K562 (cell line): Measurements from ENCODE around the gene HIPK2. TPM values are rescaled to one million over a fixed set of nuclear protein-coding genes. Genes with fewer than 3 reads are reported as not detected.

Source experiments
- ATAC-seq: fragments of 200-7000 bp; cut with Tn5 transposase; 3 replicates; pipeline ENCODE4 v1.9.1; 2020; ENCODE audit warnings: moderate library complexity
- BruUV-seq: library from RNA; stranded (reverse); fragments of 400-500 nt; replicated peaks from 2 replicates; lab custom pipeline; 2021; lab: Mats Ljungman, UMichigan
- CTCF ChIA-PET: fragments of 300-600 bp; formaldehyde crosslinking; extraction: SDS; loops from one replicate; lab custom pipeline; 2021; ENCODE audit warnings: low intra/inter-chr PET ratio; lab: Yijun Ruan, JAX
- POLR2A ChIA-PET: fragments of 300-600, 350-650 bp; sonication (Branson Sonifier 250); formaldehyde crosslinking; extraction: SDS; loops from one replicate; lab custom pipeline; 2021; ENCODE audit warnings: antibody characterized with exemption, inconsistent platforms; lab: Yijun Ruan, JAX
- DNase-seq, 4 experiments: peaks; one replicate each; pipeline versions ENCODE4 v3.0.0 to v3.0.0-alpha.2; 2011 to 2018; ENCODE audit warnings: low spot score in 3 of 4, mixed read lengths in 3 of 4; ENCODE audit errors: extremely low read depth in 1 of 4
- FAIRE-seq: peaks from 2 replicates; lab custom pipeline; 2011; peaks lifted over from hg19 to GRCh38; lab: Jason Lieb, UNC
- H2AFZ ChIP-seq: 2 replicates; pipeline ENCODE4 v1.6.0; 2011; ENCODE audit warnings: low read depth, low read length, control low read depth, inconsistent platforms
- H3K27ac ChIP-seq: fragments of 200-600 bp; 3 replicates; pipeline ENCODE4 v1.8.0; 2011; ENCODE audit warnings: low read depth, mild to moderate bottlenecking, control low read depth, inconsistent platforms, low read length, moderate library complexity, mixed read lengths; ENCODE audit errors: extremely low read depth
- H3K27me3 ChIP-seq, 2 experiments: fragments of 300-600 bp in 1 of 2; 2 replicates in 1 of 2; 3 replicates in 1 of 2; pipeline versions ENCODE4 v1.6.0 to v1.8.0; 2011; ENCODE audit warnings: inconsistent platforms in 2 of 2, low read length in 2 of 2, mild to moderate bottlenecking in 1 of 2, mixed read lengths in 1 of 2, moderate library complexity in 1 of 2; ENCODE audit not compliant: control insufficient read depth in 2 of 2, insufficient read depth in 2 of 2
- H3K36me3 ChIP-seq: fragments of 300-600 bp; 3 replicates; pipeline ENCODE4 v1.8.0; 2011; ENCODE audit warnings: mild to moderate bottlenecking, low read length, inconsistent platforms; ENCODE audit not compliant: control insufficient read depth, insufficient read depth
- H3K4me1 ChIP-seq, 2 experiments: fragments of 200-600 bp in 1 of 2; replicated peaks in 1 of 2; 2 replicates in 1 of 2; 3 replicates in 1 of 2; pipeline versions ENCODE4 v1.5.1 to v1.8.0; 2011; ENCODE audit warnings: inconsistent platforms in 2 of 2, low read length in 2 of 2, mild to moderate bottlenecking in 1 of 2, mixed read lengths in 1 of 2, moderate library complexity in 1 of 2; ENCODE audit not compliant: control insufficient read depth in 2 of 2, insufficient read depth in 2 of 2
- H3K4me2 ChIP-seq: 2 replicates; pipeline ENCODE4 v1.6.1; 2011; ENCODE audit warnings: low read length, control low read depth, inconsistent platforms, mixed read lengths; ENCODE audit not compliant: insufficient read depth
- H3K4me3 ChIP-seq: fragments of 200-600 bp; sonication (generic), shearing (Covaris generic); 2 replicates; pipeline ENCODE4 v1.5.1; 2016; ENCODE audit warnings: control low read depth, inconsistent platforms
- H3K79me2 ChIP-seq: fragments of 200-600 bp; 3 replicates; pipeline ENCODE4 v1.8.0; 2011; ENCODE audit warnings: low read length, inconsistent platforms; ENCODE audit not compliant: control insufficient read depth, insufficient read depth
- H3K9ac ChIP-seq, 2 experiments: 2 replicates each; pipeline versions ENCODE4 v1.6.0 to v1.6.1; 2011; ENCODE audit warnings: low read depth in 2 of 2, low read length in 2 of 2, control low read depth in 1 of 2, inconsistent platforms in 1 of 2, mild to moderate bottlenecking in 1 of 2, mixed read lengths in 1 of 2; ENCODE audit not compliant: insufficient read depth in 1 of 2
- H3K9me1 ChIP-seq: one replicate; pipeline ENCODE4 v1.6.0; 2011; ENCODE audit warnings: inconsistent platforms, mild to moderate bottlenecking, low read length, moderate library complexity; ENCODE audit not compliant: control insufficient read depth, insufficient read depth
- H3K9me3 ChIP-seq: replicated peaks from 2 replicates; pipeline ENCODE4 v1.5.1; 2011; ENCODE audit warnings: low read depth, low read length, inconsistent platforms; ENCODE audit not compliant: control insufficient read depth, insufficient read depth
- H4K20me1 ChIP-seq: replicated peaks from 2 replicates; pipeline ENCODE4 v1.6.1; 2011; ENCODE audit warnings: low read length, inconsistent platforms, mixed read lengths; ENCODE audit not compliant: control insufficient read depth, insufficient read depth
- CEBPG ChIP-seq, 3 experiments: fragments of 200-800 bp in 1 of 3; sonication (Bioruptor generic) in 1 of 3; sonication (generic) in 1 of 3; formaldehyde crosslinking in 1 of 3; IDR thresholded peaks in 2 of 3; conservative IDR thresholded peaks in 1 of 3; 2 replicates each; pipeline versions ENCODE4 v1.6.1 to v1.8.0; 2016 to 2022; ENCODE audit warnings: missing compliant biosample characterization in 2 of 3, missing genetic modification characterization in 2 of 3, mild to moderate bottlenecking in 1 of 3, missing genetic modification reagents in 1 of 3
- CREBBP ChIP-seq: IDR thresholded peaks from one replicate; pipeline ENCODE4 v1.6.1; 2012; ENCODE audit warnings: low read depth, mild to moderate bottlenecking, control low read depth, inconsistent platforms, low read length
- MEIS2 ChIP-seq: fragments of 450-650 bp; IDR thresholded peaks from 2 replicates; pipeline ENCODE4 v1.6.1; 2014; ENCODE audit warnings: mild to moderate bottlenecking; ENCODE audit not compliant: partially characterized antibody
- MTA3 ChIP-seq: fragments of 450-650 bp; formaldehyde crosslinking; IDR thresholded peaks from 2 replicates; pipeline ENCODE4 v1.6.1; 2017; ENCODE audit warnings: mild to moderate bottlenecking, borderline replicate concordance
- NRF1 ChIP-seq, 2 experiments: fragments of 450-650 bp; IDR thresholded peaks in 1 of 2; conservative IDR thresholded peaks in 1 of 2; 2 replicates each; pipeline ENCODE4 v1.6.1; 2014; ENCODE audit warnings: mild to moderate bottlenecking in 2 of 2
- U2AF1 ChIP-seq: fragments of 200-400 bp; formaldehyde crosslinking; optimal IDR thresholded peaks from 2 replicates; pipeline ENCODE3; 2017; ENCODE audit warnings: mild to moderate bottlenecking, low read depth, low read length, moderate library complexity
- ZMIZ1 ChIP-seq, 2 experiments: fragments of 150-350 bp in 1 of 2; IDR thresholded peaks; 2 replicates each; pipeline ENCODE4 v1.6.1; 2012 to 2016; ENCODE audit warnings: low read depth in 2 of 2, low read length in 2 of 2, mild to moderate bottlenecking in 1 of 2, moderate library complexity in 1 of 2
- ZNF76 ChIP-seq: fragments of 250-450 bp; sonication (Bioruptor Pico); IDR thresholded peaks from 2 replicates; pipeline ENCODE4 v1.4.0; 2020; ENCODE audit warnings: mild to moderate bottlenecking, moderate library complexity, borderline replicate concordance
- ZNF778 ChIP-seq: fragments of 450-650 bp; formaldehyde crosslinking; IDR thresholded peaks from 2 replicates; pipeline ENCODE4 v1.4.0; 2020; ENCODE audit warnings: mild to moderate bottlenecking, moderate library complexity
- WGBS: fragments of 100-300 bp; shearing (Covaris generic); methylation state at CpG from one replicate; pipeline ENCODE4 v1.1.6; 2016; ENCODE audit warnings: low coverage, mixed read lengths; ENCODE audit not compliant: insufficient coverage; ENCODE audit errors: missing lambda C conversion rate; 5-methylcytosine and 5-hydroxymethylcytosine counted together
- in situ Hi-C: fragments of 300-500 bp; cut with MboI; formaldehyde crosslinking; loops from 4 replicates; pipeline ENCODE4 v1.15.0; 2018; ENCODE audit warnings: inconsistent platforms, mixed read lengths
- intact Hi-C: fragments of 100-400 bp; cut with micrococcal nuclease; formaldehyde crosslinking; loops from 2 replicates; pipeline ENCODE4 v1.14.2; 2022
- polyA plus RNA-seq, 8 experiments: library from polyadenylated mRNA; depleted of rRNA in 4 of 8; stranded (reverse) in 5 of 8; unstranded in 3 of 8; fragments of >200 nt; fragmentation: Nextera tagmentation in 2 of 8; fragmentation: Illumina TruSeq in 1 of 8; extraction: Ambion mirVana in 2 of 8; extraction: Trizol in 1 of 8; gene quantifications; 2 replicates each; pipeline versions ENCODE4 v1.2.1 to v1.2.3, GENCODE V29; 2011 to 2014; ENCODE audit warnings: inconsistent platforms in 1 of 8, missing spikeins in 1 of 8
- total RNA-seq, 7 experiments: library from RNA; depleted of rRNA in 6 of 7; stranded (reverse); fragments of >200 nt in 6 of 7; fragmentation: Illumina TruSeq in 2 of 7; extraction: Trizol in 2 of 7; gene quantifications; 2 replicates each; pipeline versions ENCODE4 v1.2.1 to v1.2.3, GENCODE V29; 2011 to 2021; ENCODE audit warnings: low replicate concordance in 1 of 7
- TF ChIP-seq, protein P1 (sequence below): fragments of 450-650 bp; formaldehyde crosslinking; IDR thresholded peaks from 2 replicates; pipeline ENCODE4 v1.4.0; 2022; ENCODE audit warnings: mild to moderate bottlenecking, moderate library complexity

Gene HIPK2
- total and polyA plus RNA-seq, 9 of the 15 experiments (the other 6 are each of a cell fraction or from before 2014, with no cell fraction given): 0.69 to 19.8 (median 5.1) TPM

DNA sequence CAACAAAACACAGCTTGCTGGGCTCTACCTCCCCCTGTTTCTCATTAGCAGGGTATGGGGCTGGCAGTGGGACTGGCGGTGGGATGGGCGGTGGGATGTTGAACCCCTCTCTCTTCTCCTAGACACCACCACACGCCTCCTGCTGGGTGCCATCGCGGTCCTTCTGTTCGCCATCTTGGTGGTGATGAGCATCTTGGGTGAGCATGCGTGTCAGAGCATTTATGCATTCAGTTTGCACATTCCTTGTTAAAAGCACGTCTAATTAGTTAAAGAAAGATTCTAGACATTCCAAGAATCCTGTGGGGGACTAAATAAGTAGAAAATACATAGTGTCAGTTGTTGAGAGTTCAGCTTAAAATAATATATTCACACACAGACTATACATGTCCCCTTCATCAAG is 241.6 kb downstream of the HIPK2 start:
- DNase-seq (no peak), FAIRE-seq (no peak), ATAC-seq (no peak)
- H3K9me3 ChIP-seq: no peaks in the 10 kb centered on the region
- no TSS peak for BruUV-seq
- TF ChIP-seq NRF1 (conservative IDR thresholded peaks at IDR 0.05 in 1 of 2, IDR thresholded peaks at IDR 0.05 in 1 of 2) (peak; percentile 54 to 63), ZNF778 (CRISPR knock-in tag) (no peak), MEIS2 (no peak)
- no peak overlapping the region for H2AFZ ChIP-seq
- ChIA-PET POLR2A (no interaction called here), CTCF (no interaction called here)
- no peaks in the 10 kb centered on the region for H4K20me1 ChIP-seq
- H3K27me3 ChIP-seq: peaks cover 57 to 59% of the 10 kb centered on the region in 2 experiments
- in situ Hi-C loops (no loop called here), intact Hi-C loops (no loop called here)
- H3K9ac ChIP-seq: no peak overlapping the region
- H3K36me3 ChIP-seq: no peaks in the 10 kb centered on the region
- WGBS: 8% methylated on average over 8 of the region's 8 CpGs
- no peaks in the 10 kb centered on the region for H3K9me1 ChIP-seq
- no peak overlapping the region for H3K4me2 ChIP-seq
- no peak overlapping the region for H3K4me3 ChIP-seq
- no peaks in the 10 kb centered on the region for H3K79me2 ChIP-seq
- no peaks in the 10 kb centered on the region for H3K4me1 ChIP-seq
- no peak overlapping the region for H3K27ac ChIP-seq

- Histone ChIP-seq H3K4me1 (no peaks in the 10 kb centered on the region), H3K36me3 (no peaks in the 10 kb centered on the region), H3K4me2 (no peak overlapping the region), H3K79me2 (no peaks in the 10 kb centered on the region), H3K9me3 (no peaks in the 10 kb centered on the region), H3K27ac (no peak overlapping the region), H3K27me3 (peaks cover 56% of the 10 kb centered on the region in 2 experiments), H4K20me1 (no peaks in the 10 kb centered on the region), H3K9ac (no peak overlapping the region), H2AFZ (no peak overlapping the region), H3K9me1 (no peaks in the 10 kb centered on the region), H3K4me3 (no peak overlapping the region)
- ATAC-seq (no peak; the same call in 2 of the 3 replicates), FAIRE-seq (no peak), DNase-seq (no peak)
- BruUV-seq: no TSS peak
- intact Hi-C loops (no loop called here), in situ Hi-C loops (no loop called here)
- WGBS: 2% methylated on average over 7 of the region's 7 CpGs
- ChIA-PET POLR2A (no interaction called here), CTCF (interaction anchor here (0.6 kb wide), 1 partner anchor 959 kb away, joined by 4 read pairs; no protein-coding TSS in a partner anchor)
- no peak for TF ChIP-seq CEBPG (CRISPR knock-in tag; IDR thresholded peaks at IDR 0.05)
- TF ChIP-seq CEBPG (tag; conservative IDR thresholded peaks at IDR 0.05 in 1 of 2, IDR thresholded peaks at IDR 0.05 in 1 of 2): peak; percentile 71 to 88
- TF ChIP-seq U2AF1: no peak
- TF ChIP-seq MTA3: no peak
- TF ChIP-seq, protein P1, sequence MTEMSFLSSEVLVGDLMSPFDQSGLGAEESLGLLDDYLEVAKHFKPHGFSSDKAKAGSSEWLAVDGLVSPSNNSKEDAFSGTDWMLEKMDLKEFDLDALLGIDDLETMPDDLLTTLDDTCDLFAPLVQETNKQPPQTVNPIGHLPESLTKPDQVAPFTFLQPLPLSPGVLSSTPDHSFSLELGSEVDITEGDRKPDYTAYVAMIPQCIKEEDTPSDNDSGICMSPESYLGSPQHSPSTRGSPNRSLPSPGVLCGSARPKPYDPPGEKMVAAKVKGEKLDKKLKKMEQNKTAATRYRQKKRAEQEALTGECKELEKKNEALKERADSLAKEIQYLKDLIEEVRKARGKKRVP (CRISPR knock-in tag): no peak
- TF ChIP-seq CREBBP: no peak
- no peak for TF ChIP-seq ZNF76 (CRISPR knock-in tag)
- TF ChIP-seq ZMIZ1 (IDR thresholded peaks at IDR 0.05; ENCODE audit: low read depth in 2 of 2, low read length in 2 of 2): no peak
Measured at GRCh38 chr7:139534966-139535651, 242.7 kb downstream of the HIPK2 start.
